HepG2 (cell line): ENCODE measurements around the gene MLX. TPM values are rescaled to one million over a fixed set of nuclear protein-coding genes. Genes with fewer than 3 reads are reported as not detected.

Source experiments
- ELF1 ChIP-seq: sonication (generic); formaldehyde crosslinking; IDR thresholded peaks from 2 replicates; pipeline ENCODE4 v1.4.0; 2020; ENCODE audit warnings: missing genetic modification reagents
- FOXO1 ChIP-seq: sonication (generic); formaldehyde crosslinking; IDR thresholded peaks from 2 replicates; pipeline ENCODE4 v1.4.0; 2020; ENCODE audit warnings: missing genetic modification reagents
- HES4 ChIP-seq: sonication (generic); formaldehyde crosslinking; IDR thresholded peaks from 2 replicates; pipeline ENCODE4 v1.9.0; 2021; ENCODE audit warnings: mild to moderate bottlenecking, missing genetic modification reagents, borderline replicate concordance
- HNF1B ChIP-seq: sonication (generic); formaldehyde crosslinking; IDR thresholded peaks from 2 replicates; pipeline ENCODE4 v1.5.1; 2020; ENCODE audit warnings: mild to moderate bottlenecking, moderate library complexity, missing genetic modification reagents
- IRF9 ChIP-seq: sonication (generic); formaldehyde crosslinking; IDR thresholded peaks from 2 replicates; pipeline ENCODE4 v1.8.0; 2022; ENCODE audit warnings: missing genetic modification reagents, mild to moderate bottlenecking, borderline replicate concordance
- KLF15 ChIP-seq: sonication (generic); formaldehyde crosslinking; IDR thresholded peaks from 2 replicates; pipeline ENCODE4 v1.8.1; 2023; ENCODE audit warnings: borderline replicate concordance, mild to moderate bottlenecking, inconsistent platforms, missing genetic modification reagents, mixed read lengths
- MTF1 ChIP-seq: sonication (generic); formaldehyde crosslinking; IDR thresholded peaks from 2 replicates; pipeline ENCODE4 v1.5.0; 2020; ENCODE audit warnings: missing genetic modification reagents
- ONECUT2 ChIP-seq: sonication (generic); formaldehyde crosslinking; IDR thresholded peaks from 2 replicates; pipeline ENCODE4 v1.4.0; 2020; ENCODE audit warnings: missing genetic modification reagents
- PAF1 ChIP-seq: IDR thresholded peaks from 2 replicates; pipeline ENCODE4 v1.6.1; 2016; ENCODE audit warnings: missing genetic modification reagents, missing compliant biosample characterization
- RBFOX2 ChIP-seq: fragments of 200-400 bp; formaldehyde crosslinking; IDR thresholded peaks from 2 replicates; pipeline ENCODE4 v1.6.1; 2017; ENCODE audit warnings: low read depth, mild to moderate bottlenecking, low read length
- RERE ChIP-seq: IDR thresholded peaks from 2 replicates; pipeline ENCODE4 v1.6.1; 2016; ENCODE audit warnings: low read depth, missing genetic modification reagents, missing compliant biosample characterization
- SMAD3 ChIP-seq: sonication (generic); formaldehyde crosslinking; IDR thresholded peaks from 2 replicates; pipeline ENCODE4 v1.4.0; 2020; ENCODE audit warnings: missing genetic modification reagents
- U2AF1 ChIP-seq: fragments of 200-400 bp; formaldehyde crosslinking; optimal IDR thresholded peaks from 2 replicates; pipeline ENCODE3; 2017; ENCODE audit warnings: mild to moderate bottlenecking, low read depth, low read length
- ZFP36L2 ChIP-seq: sonication (generic); formaldehyde crosslinking; IDR thresholded peaks from 2 replicates; pipeline ENCODE4 v1.4.0; 2020; ENCODE audit warnings: missing genetic modification reagents
- ZNF124 ChIP-seq: sonication (generic); formaldehyde crosslinking; IDR thresholded peaks from 2 replicates; pipeline ENCODE4 v1.4.0; 2020; ENCODE audit warnings: missing genetic modification reagents
- ZNF24 ChIP-seq: fragments of 450-650 bp; IDR thresholded peaks from 2 replicates; pipeline ENCODE4 v1.6.1; 2017; ENCODE audit warnings: antibody characterized with exemption, mild to moderate bottlenecking
- ZNF431 ChIP-seq: sonication (generic); formaldehyde crosslinking; IDR thresholded peaks from 2 replicates; pipeline ENCODE4 v1.9.0; 2022; ENCODE audit warnings: missing genetic modification reagents, low read depth, mild to moderate bottlenecking, borderline replicate concordance
- ZNF501 ChIP-seq: sonication (generic); formaldehyde crosslinking; IDR thresholded peaks from 2 replicates; pipeline ENCODE4 v1.5.1; 2020; ENCODE audit warnings: mild to moderate bottlenecking, moderate library complexity, missing genetic modification reagents
- ZNF552 ChIP-seq: sonication (generic); formaldehyde crosslinking; IDR thresholded peaks from 2 replicates; pipeline ENCODE4 v1.9.0; 2022; ENCODE audit warnings: missing genetic modification reagents, mild to moderate bottlenecking, borderline replicate concordance
- ZNF607 ChIP-seq: sonication (generic); formaldehyde crosslinking; IDR thresholded peaks from 2 replicates; pipeline ENCODE4 v1.5.1; 2020; ENCODE audit warnings: missing genetic modification reagents, mild to moderate bottlenecking, borderline replicate concordance
- polyA plus RNA-seq, 8 experiments: library from polyadenylated mRNA; depleted of rRNA in 3 of 8; stranded (reverse) in 7 of 8; unstranded in 1 of 8; fragments of >200 nt; fragmentation: Illumina TruSeq in 4 of 8; extraction: Trizol in 4 of 8; gene quantifications; 2 replicates each; pipeline versions ENCODE4 v1.2.1 to v1.2.3, GENCODE V29; 2011 to 2016; ENCODE audit warnings: low read depth in 4 of 8, missing spikeins in 1 of 8, mixed read lengths in 1 of 8; ENCODE audit not compliant: insufficient read depth in 1 of 8
- total RNA-seq, 5 experiments: library from RNA; depleted of rRNA; stranded (reverse); fragments of >200 nt; fragmentation: Illumina TruSeq; extraction: Trizol; gene quantifications; 2 replicates each; pipeline ENCODE4 v1.2.3, GENCODE V29; 2016; ENCODE audit warnings: low read depth in 1 of 5

MLX gene
- total and polyA plus RNA-seq, 2 of the 13 experiments (the other 11 are each of a cell fraction or from before 2014, with no cell fraction given), result 38.9 to 74.4 TPM

GRCh38 chr17:42541041-42541833, 25.7 kb upstream of the MLX start (continued):
- TF ChIP-seq RERE (peak; percentile 59; the same call in 1 of the 2 replicates), ZNF124 (CRISPR knock-in tag) (peak; percentile 66; the same call in 1 of the 2 replicates), ZNF607 (CRISPR knock-in tag) (peak; percentile 90; the same call in 1 of the 2 replicates), FOXO1 (peak; percentile 80; the same call in 1 of the 2 replicates), RBFOX2 (peak; percentile 46; the same call in 1 of the 2 replicates), PAF1 (CRISPR knock-in tag) (no peak; the same call in 1 of the 2 replicates), KLF15 (CRISPR knock-in tag) (no peak), ZNF552 (no peak), ZNF24 (no peak), ELF1 (CRISPR knock-in tag) (peak; percentile 83), ONECUT2 (CRISPR knock-in tag) (no peak), ZFP36L2 (CRISPR knock-in tag) (no peak), HNF1B (CRISPR knock-in tag) (no peak; the same call in 1 of the 2 replicates), ZNF501 (CRISPR knock-in tag) (peak; percentile 74), U2AF1 (no peak), IRF9 (CRISPR knock-in tag) (peak; percentile 83), MTF1 (no peak), SMAD3 (CRISPR knock-in tag) (0 out of 2 replicates have a peak, but pooled peaks have one; percentile 50), ZNF431 (CRISPR knock-in tag) (peak; percentile 90; the same call in 1 of the 2 replicates), HES4 (CRISPR knock-in tag) (no peak)
